ENCODE results near the gene STK4. TPM values are rescaled to one million over a fixed set of nuclear protein-coding genes. Genes with fewer than 3 reads are reported as not detected.

The STK4 gene
- total RNA-seq, 1 experiment from 2014 or later: 60.9 TPM

- Histone ChIP-seq H4K20me1 (ENCODE audit: insufficient read depth) (no peaks in the 10 kb centered on the region), H3K9me3 (ENCODE audit: insufficient read depth, low read depth) (no peaks in the 10 kb centered on the region), H3K9me2 (ENCODE audit: insufficient read depth) (no peaks in the 10 kb centered on the region), H2AFZ (no peak overlapping the region), H3K27ac (no peak overlapping the region), H3K36me3 (ENCODE audit: low read depth) (0 out of 2 replicates have a peak, but pooled peaks cover 6% of the 10 kb centered on the region), H3K27me3 (ENCODE audit: insufficient read depth, low read depth) (no peaks in the 10 kb centered on the region), H3K4me1 (replicated peaks; ENCODE audit: insufficient read depth) (no peaks in the 10 kb centered on the region), H3K4me2 (no peak overlapping the region), H3F3A (ENCODE audit: insufficient read depth, low read depth) (0 out of 2 replicates have a peak, but pooled peaks cover 3% of the 10 kb centered on the region), H3K4me3 (no peak overlapping the region), H3K79me2 (ENCODE audit: low read depth) (no peaks in the 10 kb centered on the region)
- no peak for DNase-seq
- ChIA-PET CTCF (interaction anchor here (0.6 to 1.6 kb wide), 4 partner anchors 16 to 721 kb away, joined by 3 to 4 read pairs (median 3); no protein-coding TSS in a partner anchor), POLR2A (ENCODE audit: unreplicated experiment) (interaction anchor here (0.6 kb wide), 3 partner anchors 61 to 184 kb away, joined by 3 to 4 read pairs (median 3); no protein-coding TSS in a partner anchor)
- no peak for TF ChIP-seq CTCF (conservative IDR thresholded peaks at IDR 0.05)
- intact Hi-C loops (cut with micrococcal nuclease; ENCODE audit: unreplicated experiment): no loop called here
- BruUV-seq (replicated peaks): no TSS peak
These were observed 83.7 kb downstream of the STK4 start for GRCh38 chr20:45049904-45050471.

GRCh38 chr20:45051204-45052060 is 85.1 kb downstream of the STK4 start:
- H3K9me2 ChIP-seq (ENCODE audit: insufficient read depth): no peaks in the 10 kb centered on the region
- DNase-seq: no peak
- no peaks in the 10 kb centered on the region for H3K4me1 ChIP-seq (replicated peaks; ENCODE audit: insufficient read depth)
- no TSS peak for BruUV-seq (replicated peaks)
- CTCF ChIA-PET: no interaction called here
- H4K20me1 ChIP-seq (ENCODE audit: insufficient read depth): no peaks in the 10 kb centered on the region
- no peaks in the 10 kb centered on the region for H3K9me3 ChIP-seq (ENCODE audit: insufficient read depth, low read depth)
- H2AFZ ChIP-seq: no peak overlapping the region
- H3K4me2 ChIP-seq: no peak overlapping the region
- H3K4me3 ChIP-seq: no peak overlapping the region
- no peak overlapping the region for H3K27ac ChIP-seq
- H3K27me3 ChIP-seq (ENCODE audit: insufficient read depth, low read depth): no peaks in the 10 kb centered on the region
- no peak for TF ChIP-seq CTCF (conservative IDR thresholded peaks at IDR 0.05)
- TF ChIP-seq EZH2 (IDR thresholded peaks at IDR 0.05; ENCODE audit: low read depth): no peak
- POLR2A ChIA-PET (ENCODE audit: unreplicated experiment): interaction anchor here (0.5 kb wide), 1 partner anchor 20 kb away, joined by 8 read pairs; no protein-coding TSS in a partner anchor
- 0 out of 2 replicates have a peak, but pooled peaks cover 12% of the 10 kb centered on the region for H3K36me3 ChIP-seq (ENCODE audit: low read depth)
- H3F3A ChIP-seq (ENCODE audit: insufficient read depth, low read depth): 0 out of 2 replicates have a peak, but pooled peaks cover 3% of the 10 kb centered on the region
- intact Hi-C loops (cut with micrococcal nuclease; ENCODE audit: unreplicated experiment): no loop called here
- H3K79me2 ChIP-seq (ENCODE audit: low read depth): no peaks in the 10 kb centered on the region

GRCh38 chr20:45052698-45053429 is 86.6 kb downstream of the STK4 start:
- Histone ChIP-seq H2AFZ (no peak overlapping the region), H3K79me2 (ENCODE audit: low read depth) (no peaks in the 10 kb centered on the region), H4K20me1 (ENCODE audit: insufficient read depth) (no peaks in the 10 kb centered on the region), H3K36me3 (ENCODE audit: low read depth) (0 out of 2 replicates have a peak, but pooled peaks cover 13% of the 10 kb centered on the region), H3F3A (ENCODE audit: insufficient read depth, low read depth) (0 out of 2 replicates have a peak, but pooled peaks cover 3% of the 10 kb centered on the region), H3K27ac (no peak overlapping the region), H3K9me3 (ENCODE audit: insufficient read depth, low read depth) (no peaks in the 10 kb centered on the region), H3K9me2 (ENCODE audit: insufficient read depth) (no peaks in the 10 kb centered on the region), H3K4me2 (no peak overlapping the region), H3K27me3 (ENCODE audit: insufficient read depth, low read depth) (no peaks in the 10 kb centered on the region), H3K4me3 (no peak overlapping the region), H3K4me1 (replicated peaks; ENCODE audit: insufficient read depth) (no peaks in the 10 kb centered on the region)
- no peak for DNase-seq
- ChIA-PET POLR2A (ENCODE audit: unreplicated experiment) (no interaction called here), CTCF (interaction anchor here (1.2 kb wide), 1 partner anchor 9 kb away, joined by 3 read pairs; no protein-coding TSS in a partner anchor)
- no TSS peak for BruUV-seq (replicated peaks)
- intact Hi-C loops (cut with micrococcal nuclease; ENCODE audit: unreplicated experiment): no loop called here
- no peak for TF ChIP-seq EZH2 (IDR thresholded peaks at IDR 0.05; ENCODE audit: low read depth)
